A549 (cell line): ENCODE data around the gene SNX30. TPM values are rescaled to one million over a fixed set of nuclear protein-coding genes. Genes with fewer than 3 reads are reported as not detected.

Source experiments
- ATAC-seq, 2 experiments: fragments of 200-7000 bp in 1 of 2; fragments of >200 bp in 1 of 2; cut with Nextera tagmentation in 1 of 2; cut with Tn5 transposase in 1 of 2; 3 replicates each; pipeline versions ENCODE4 v1.8.0 to v1.9.1; 2018 to 2020; ENCODE audit warnings: mild to moderate bottlenecking in 1 of 2, moderate library complexity in 1 of 2
- CTCF ChIA-PET: fragments of 300-600 bp; sonication (Branson Sonifier 250); formaldehyde crosslinking; extraction: SDS; loops from one replicate; lab custom pipeline; 2021; ENCODE audit warnings: antibody characterized with exemption, inconsistent platforms; lab: Yijun Ruan, JAX
- POLR2A ChIA-PET: fragments of 350-600 bp; formaldehyde crosslinking; extraction: SDS; loops from one replicate; lab custom pipeline; 2021; ENCODE audit warnings: antibody characterized with exemption, inconsistent platforms; lab: Yijun Ruan, JAX
- DNase-seq, 2 experiments: peaks; one replicate each; pipeline versions ENCODE4 v3.0.0 to v3.0.0-alpha.2; 2011 to 2016; ENCODE audit warnings: low read depth in 1 of 2, low spot score in 1 of 2
- FAIRE-seq: peaks from 2 replicates; lab custom pipeline; 2011; peaks lifted over from hg19 to GRCh38; lab: Jason Lieb, UNC
- H3K27ac ChIP-seq, 2 experiments: fragments of >200 bp; sonication (Bioruptor Twin); formaldehyde crosslinking; 3 replicates each; pipeline ENCODE4 v1.5.1; 2016 to 2017
- H3K4me1 ChIP-seq: fragments of >200 bp; sonication (Bioruptor Twin); formaldehyde crosslinking; 3 replicates; pipeline ENCODE4 v1.6.1; 2016
- H3K4me2 ChIP-seq: fragments of >200 bp; sonication (Bioruptor Twin); formaldehyde crosslinking; 3 replicates; pipeline ENCODE4 v1.6.1; 2016
- H3K4me3 ChIP-seq: fragments of >200 bp; sonication (Bioruptor Twin); formaldehyde crosslinking; 3 replicates; pipeline ENCODE4 v1.5.1; 2016
- H3K9me3 ChIP-seq: fragments of >200 bp; sonication (Bioruptor Twin); formaldehyde crosslinking; 3 replicates; pipeline ENCODE4 v1.6.1; 2016
- BCL3 ChIP-seq: fragments of >200 bp; sonication (Bioruptor Twin); formaldehyde crosslinking; IDR thresholded peaks from 3 replicates; pipeline ENCODE4 v1.6.1; 2016
- CBX2 ChIP-seq: fragments of 200-600 bp; sonication (generic); IDR thresholded peaks from 2 replicates; pipeline ENCODE4 v1.6.1; 2016; ENCODE audit warnings: low read depth, mild to moderate bottlenecking, borderline replicate concordance
- CTCF ChIP-seq: fragments of >200 bp; sonication (Bioruptor Twin); formaldehyde crosslinking; IDR thresholded peaks from 3 replicates; pipeline ENCODE4 v1.5.1; 2016
- EHF ChIP-seq: fragments of 250-450 bp; sonication (Bioruptor Pico); IDR thresholded peaks from 2 replicates; pipeline ENCODE4 v1.5.0; 2020; ENCODE audit warnings: mild to moderate bottlenecking
- EHMT2 ChIP-seq: fragments of 200-600 bp; sonication (generic); IDR thresholded peaks from 2 replicates; pipeline ENCODE4 v1.6.1; 2016; ENCODE audit warnings: antibody characterized with exemption, low read depth, mild to moderate bottlenecking, moderate library complexity
- EP300 ChIP-seq, 2 experiments: fragments of >200 bp; sonication (Bioruptor Twin); formaldehyde crosslinking; IDR thresholded peaks; 2 replicates in 1 of 2; 3 replicates in 1 of 2; pipeline ENCODE4 v1.6.1; 2016 to 2017
- FOSB ChIP-seq: fragments of 250-450 bp; sonication (Bioruptor Pico); IDR thresholded peaks from 2 replicates; pipeline ENCODE4 v1.5.0; 2020; ENCODE audit warnings: mild to moderate bottlenecking, moderate library complexity
- FOSL2 ChIP-seq, 2 experiments: fragments of 450-650 bp in 1 of 2; fragments of >200 bp in 1 of 2; sonication (Bioruptor Twin) in 1 of 2; formaldehyde crosslinking; IDR thresholded peaks; 2 replicates each; pipeline versions ENCODE4 v1.5.0 to v1.6.1; 2016 to 2020; ENCODE audit warnings: mild to moderate bottlenecking in 1 of 2, moderate library complexity in 1 of 2
- GATA3 ChIP-seq: IDR thresholded peaks from 2 replicates; pipeline ENCODE4 v1.6.1; 2012; ENCODE audit warnings: borderline replicate concordance
- HMGXB4 ChIP-seq: fragments of 250-450 bp; sonication (Bioruptor Pico); IDR thresholded peaks from 2 replicates; pipeline ENCODE4 v1.5.0; 2021; ENCODE audit warnings: mild to moderate bottlenecking, moderate library complexity, borderline replicate concordance
- HOXA7 ChIP-seq: fragments of 250-450 bp; sonication (Bioruptor Pico); IDR thresholded peaks from 2 replicates; pipeline ENCODE4 v1.5.0; 2020; ENCODE audit warnings: mild to moderate bottlenecking, moderate library complexity
- KDM1A ChIP-seq: fragments of 200-600 bp; sonication (generic); IDR thresholded peaks from 2 replicates; pipeline ENCODE4 v1.6.1; 2016; ENCODE audit warnings: low read depth, mild to moderate bottlenecking
- KDM5A ChIP-seq: fragments of 200-600 bp; sonication (generic); IDR thresholded peaks from 2 replicates; pipeline ENCODE4 v1.6.1; 2016; ENCODE audit warnings: antibody characterized with exemption, mild to moderate bottlenecking
- MAZ ChIP-seq: fragments of 150-350 bp; IDR thresholded peaks from 2 replicates; pipeline ENCODE4 v1.6.1; 2014; ENCODE audit warnings: antibody characterized with exemption, low read depth, low read length, borderline replicate concordance
- NFE2L2 ChIP-seq: fragments of 150-350 bp; conservative IDR thresholded peaks from 2 replicates; pipeline ENCODE4 v1.6.1; 2014; ENCODE audit warnings: low read length
- NR3C1 ChIP-seq: fragments of >200 bp; sonication (Bioruptor Twin); formaldehyde crosslinking; IDR thresholded peaks from 3 replicates; pipeline ENCODE4 v1.6.1; 2017
- RAD21 ChIP-seq, 2 experiments: fragments of >200 bp in 1 of 2; sonication (Bioruptor Twin) in 1 of 2; formaldehyde crosslinking in 1 of 2; IDR thresholded peaks in 1 of 2; conservative IDR thresholded peaks in 1 of 2; 2 replicates in 1 of 2; 3 replicates in 1 of 2; pipeline ENCODE4 v1.6.1; 2012 to 2018; ENCODE audit warnings: inconsistent platforms in 1 of 2
- RARB ChIP-seq: fragments of 250-450 bp; sonication (Bioruptor Pico); IDR thresholded peaks from 2 replicates; pipeline ENCODE4 v1.8.0; 2021; ENCODE audit warnings: mild to moderate bottlenecking, moderate library complexity
- RCOR1 ChIP-seq: fragments of 150-350 bp; IDR thresholded peaks from 2 replicates; pipeline ENCODE4 v1.6.1; 2014; ENCODE audit warnings: antibody characterized with exemption, low read length, low read depth
- REST ChIP-seq: fragments of 200-600 bp; sonication (generic); IDR thresholded peaks from 2 replicates; pipeline ENCODE4 v1.6.1; 2016; ENCODE audit warnings: antibody characterized with exemption, mild to moderate bottlenecking, moderate library complexity
- RNF2 ChIP-seq: fragments of 200-600 bp; sonication (generic); IDR thresholded peaks from 2 replicates; pipeline ENCODE4 v1.6.1; 2016; ENCODE audit warnings: low read depth, mild to moderate bottlenecking, antibody characterized with exemption, moderate library complexity, borderline replicate concordance
- SMC3 ChIP-seq: fragments of >200 bp; sonication (Bioruptor Twin); formaldehyde crosslinking; IDR thresholded peaks from 3 replicates; pipeline ENCODE4 v1.6.1; 2018; ENCODE audit warnings: inconsistent platforms
- TFCP2L1 ChIP-seq: fragments of 250-450 bp; sonication (Bioruptor Pico); IDR thresholded peaks from 2 replicates; pipeline ENCODE4 v1.5.0; 2021; ENCODE audit warnings: mild to moderate bottlenecking
- TP53 ChIP-seq: fragments of 250-450 bp; sonication (Bioruptor Pico); IDR thresholded peaks from 2 replicates; pipeline ENCODE4 v1.5.0; 2021; ENCODE audit warnings: mild to moderate bottlenecking, moderate library complexity
- ZNF302 ChIP-seq: fragments of 250-450 bp; sonication (Bioruptor Pico); IDR thresholded peaks from 2 replicates; pipeline ENCODE4 v1.9.0; 2021; ENCODE audit warnings: inconsistent platforms, mild to moderate bottlenecking, moderate library complexity
- ZSCAN20 ChIP-seq: fragments of 250-450 bp; sonication (Bioruptor Pico); IDR thresholded peaks from 2 replicates; pipeline ENCODE4 v1.8.0; 2022; ENCODE audit warnings: mild to moderate bottlenecking, moderate library complexity
- WGBS: methylation state at CpG from one replicate; pipeline ENCODE4 v1.1.6; 2017; ENCODE audit errors: missing lambda C conversion rate; 5-methylcytosine and 5-hydroxymethylcytosine counted together
- polyA plus RNA-seq, 4 experiments: library from polyadenylated mRNA; depleted of rRNA in 3 of 4; stranded (reverse); fragments of >200 nt; fragmentation: RNase III in 1 of 4; extraction: RNeasy Plus Mini Kit Qiagen cat#74134 plus additional on column Dnase treatment in 1 of 4; gene quantifications; 2 replicates in 3 of 4; 3 replicates in 1 of 4; pipeline ENCODE4 v1.2.3, GENCODE V29; 2011 to 2017

SNX30 gene
- polyA plus RNA-seq, 2 of the 4 experiments (the other 2 are of a cell fraction), result 3.1 to 3.6 TPM

GRCh38 chr9:112839331-112839730, 88.8 kb downstream of the SNX30 start:
- no peak for FAIRE-seq
- H3K4me3 ChIP-seq, result no peak overlapping the region
- H3K4me1 ChIP-seq, result no peaks in the 10 kb centered on the region
- ATAC-seq, result no peak
- DNase-seq, result no peak
- no peak for TF ChIP-seq FOSB (CRISPR knock-in tag)
- no peak for TF ChIP-seq KDM5A
- TF ChIP-seq NR3C1, result no peak
- TF ChIP-seq CTCF, result no peak
- no peak for TF ChIP-seq ZNF302 (CRISPR knock-in tag)
- no peak for TF ChIP-seq CBX2
- no peak for TF ChIP-seq SMC3
- TF ChIP-seq RNF2, result no peak
- TF ChIP-seq TFCP2L1, result no peak
- TF ChIP-seq ZSCAN20 (CRISPR knock-in tag), result no peak
- TF ChIP-seq GATA3, result no peak
- no peak for TF ChIP-seq RARB (CRISPR knock-in tag)
- no peak for TF ChIP-seq KDM1A
- no peak for TF ChIP-seq EP300 (IDR thresholded peaks at IDR 0.05)
- TF ChIP-seq, all 56 proteins: peak for 0
- no peak overlapping the region for H3K4me2 ChIP-seq
- no peaks in the 10 kb centered on the region for H3K9me3 ChIP-seq
- H3K27ac ChIP-seq, result no peak overlapping the region
- ChIA-PET POLR2A (no interaction called here), CTCF (interaction anchor here (1.6 to 2.5 kb wide), 2 partner anchors 13 to 19 kb away, joined by 4 to 10 read pairs; no protein-coding TSS in a partner anchor)
- WGBS, result 89% methylated on average over 8 of the region's 8 CpGs

GRCh38 chr9:112841261-112841660, 90.7 kb downstream of the SNX30 start:
- no peak overlapping the region for H3K27ac ChIP-seq
- TF ChIP-seq HOXA7 (CRISPR knock-in tag), result no peak
- no peak for TF ChIP-seq HMGXB4 (CRISPR knock-in tag)
- TF ChIP-seq NFE2L2, result no peak
- TF ChIP-seq EHMT2, result no peak
- no peak for TF ChIP-seq BCL3
- TF ChIP-seq TP53 (CRISPR knock-in tag), result no peak
- no peak for TF ChIP-seq REST
- TF ChIP-seq EHF, result no peak
- TF ChIP-seq MAZ, result no peak
- no peak for TF ChIP-seq FOSB (CRISPR knock-in tag)
- no peak for TF ChIP-seq FOSL2 (IDR thresholded peaks at IDR 0.05)
- TF ChIP-seq FOSL2 (CRISPR knock-in tag; IDR thresholded peaks at IDR 0.05), result no peak
- TF ChIP-seq CBX2, result no peak
- no peak for TF ChIP-seq RAD21 (conservative IDR thresholded peaks at IDR 0.05 in 1 of 2, IDR thresholded peaks at IDR 0.05 in 1 of 2)
- no peak for TF ChIP-seq RCOR1
- TF ChIP-seq, all 56 proteins: peak for 0
- CTCF ChIA-PET, result interaction anchor here (0.7 to 1.3 kb wide), 2 partner anchors 15 to 62 kb away, joined by 3 to 5 read pairs; no protein-coding TSS in a partner anchor
- 60% methylated on average over 3 of the region's 3 CpGs for WGBS
- FAIRE-seq (no peak), ATAC-seq (no peak), DNase-seq (no peak)
- POLR2A ChIA-PET, result no interaction called here
- H3K9me3 ChIP-seq, result no peaks in the 10 kb centered on the region
- no peak overlapping the region for H3K4me2 ChIP-seq
- H3K4me1 ChIP-seq, result no peaks in the 10 kb centered on the region
- no peak overlapping the region for H3K4me3 ChIP-seq
